Head of caudate nucleus (tissue), 42 donors: ENCODE results near the gene BRINP3.
"Not testable (repeated sequence)": the region's sequence is repeated elsewhere in the genome, so short reads cannot be mapped to it uniquely, and the experiment has no call there.

Experiments
- DNase-seq, 42 donors: peaks; one replicate each; pipeline versions ENCODE4 v3.0.0 to v3.0.0-alpha.2; 2020 to 2021; ENCODE audit warnings: mixed read lengths in 7 of 42
- intact Hi-C: fragments of 100-400 bp; cut with DNase I; formaldehyde crosslinking; loops from one replicate; pipeline ENCODE4 v1.15.0; 2022

Gene BRINP3

GRCh38 chr1:190147616-190148015 lies 330.0 kb downstream of the BRINP3 start:
- no peak for DNase-seq
- intact Hi-C loops: no loop called here

- DNase-seq: no peak
- intact Hi-C loops: no loop called here
Observed at GRCh38 chr1:190144650-190145049, 333.0 kb downstream of the BRINP3 start.

- intact Hi-C loops: no loop called here
- no peak for DNase-seq
Observed at GRCh38 chr1:190140644-190141043, 337.0 kb downstream of the BRINP3 start.

- intact Hi-C loops: no loop called here
- no peak for DNase-seq
Observed at GRCh38 chr1:190138702-190139101, 339.0 kb downstream of the BRINP3 start.

- DNase-seq: no peak
- intact Hi-C loops: no loop called here
Observed at GRCh38 chr1:190138266-190138665, 339.4 kb downstream of the BRINP3 start.

GRCh38 chr1:190129366-190129765 lies 348.3 kb downstream of the BRINP3 start:
- intact Hi-C loops: no loop called here
- no peak for DNase-seq

GRCh38 chr1:190126728-190127127 lies 350.9 kb downstream of the BRINP3 start:
- DNase-seq: no peak
- intact Hi-C loops: no loop called here

- no peak for DNase-seq
- intact Hi-C loops: no loop called here
Observed at GRCh38 chr1:190124068-190124467, 353.6 kb downstream of the BRINP3 start.

- intact Hi-C loops: not testable (repeated sequence)
Observed at GRCh38 chr1:190120564-190120963, 357.1 kb downstream of the BRINP3 start.

GRCh38 chr1:190119683-190120082 lies 358.0 kb downstream of the BRINP3 start:
- intact Hi-C loops: no loop called here
- DNase-seq: no peak

More at GRCh38 chr1:190120564-190120963, 357.1 kb downstream of the BRINP3 start:
- DNase-seq: not testable (repeated sequence)

- intact Hi-C loops: no loop called here
- DNase-seq: no peak
Observed at GRCh38 chr1:190116921-190117320, 360.7 kb downstream of the BRINP3 start.

- DNase-seq: no peak
- intact Hi-C loops: no loop called here
Observed at GRCh38 chr1:190104961-190105360, 372.7 kb downstream of the BRINP3 start.

GRCh38 chr1:190102757-190103326 lies 374.8 kb downstream of the BRINP3 start:
- no peak for DNase-seq
- intact Hi-C loops: no loop called here

- no peak for DNase-seq
- intact Hi-C loops: no loop called here
Observed at GRCh38 chr1:190101756-190102155, 375.9 kb downstream of the BRINP3 start.

GRCh38 chr1:190098756-190099155 lies 378.9 kb downstream of the BRINP3 start:
- DNase-seq: no peak
- intact Hi-C loops: no loop called here

- intact Hi-C loops: no loop called here
- no peak for DNase-seq
Observed at GRCh38 chr1:190098107-190098506, 379.6 kb downstream of the BRINP3 start.

- intact Hi-C loops: no loop called here
- no peak for DNase-seq
Observed at GRCh38 chr1:190095596-190095995, 382.1 kb downstream of the BRINP3 start.

- DNase-seq: no peak
- intact Hi-C loops: no loop called here
Observed at GRCh38 chr1:190084552-190084951, 393.1 kb downstream of the BRINP3 start.

- intact Hi-C loops: no loop called here
- DNase-seq: no peak
Observed at GRCh38 chr1:190068304-190068703, 409.4 kb downstream of the BRINP3 start.

- intact Hi-C loops: no loop called here
- DNase-seq: no peak
Observed at GRCh38 chr1:190067592-190067991, 410.1 kb downstream of the BRINP3 start.

GRCh38 chr1:190066011-190066410 lies 411.7 kb downstream of the BRINP3 start:
- DNase-seq: no peak
- intact Hi-C loops: no loop called here

- no peak for DNase-seq
Observed at GRCh38 chr1:190049314-190049713, 428.4 kb downstream of the BRINP3 start.

More at GRCh38 chr1:190049314-190049713, 428.4 kb downstream of the BRINP3 start:
- intact Hi-C loops: no loop called here
